ENCODE results near the gene SDSL. TPM values are rescaled to one million over a fixed set of nuclear protein-coding genes. Genes with fewer than 3 reads are reported as not detected.

SDSL gene
- total and polyA plus RNA-seq, 2 of the 13 experiments (the other 11 are each of a cell fraction or from before 2014, with no cell fraction given), result 1.2 to 1.7 TPM

DNA sequence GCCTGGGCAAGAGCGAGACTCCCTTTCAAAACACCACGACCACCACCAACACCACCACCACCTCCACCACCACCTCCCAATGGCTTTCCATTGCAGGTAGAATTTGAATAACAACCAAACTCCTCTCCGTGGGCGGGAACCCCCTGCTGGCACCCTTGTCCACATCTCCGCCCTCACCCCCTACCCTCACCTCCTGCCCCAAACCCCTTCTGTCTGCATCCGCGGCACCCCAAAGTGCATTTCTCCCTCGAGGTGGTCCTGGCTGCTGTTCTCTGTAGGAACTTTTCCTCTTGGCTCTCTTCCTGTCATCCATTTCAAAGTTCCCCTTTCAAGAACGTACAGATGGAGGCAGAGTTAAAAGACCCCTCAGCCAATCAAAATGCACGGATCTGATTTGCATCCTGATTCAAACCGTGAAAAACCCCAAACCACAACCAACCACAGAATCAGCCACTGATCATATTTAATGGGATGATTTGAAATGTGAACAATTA is 3.8 kb downstream of the SDSL start:
- no TSS peak for BruUV-seq (replicated peaks)
- Histone ChIP-seq H2AFZ (ENCODE audit: low read length) (no peak overlapping the region), H3K27ac (ENCODE audit: extremely low read length, insufficient read depth, low read length) (no peak overlapping the region), H3K4me1 (ENCODE audit: insufficient read depth, low read length) (peaks cover 21% of the 10 kb centered on the region), H3K9ac (ENCODE audit: insufficient read depth, low read depth, low read length) (no peak overlapping the region), H3K36me3 (replicated peaks in 1 of 2; ENCODE audit: control insufficient read depth in 1 of 2, insufficient read depth in 2 of 2, low read length in 2 of 2) (no peaks in the 10 kb centered on the region), H3K27me3 (ENCODE audit: control insufficient read depth in 1 of 2, insufficient read depth in 2 of 2, low read length in 2 of 2) (no peaks in the 10 kb centered on the region), H4K20me1 (ENCODE audit: insufficient read depth, low read length) (no peaks in the 10 kb centered on the region), H3K4me3 (replicated peaks in 1 of 3; ENCODE audit: insufficient read depth in 1 of 3, low read depth in 2 of 3, low read length in 3 of 3) (no peak overlapping the region), H3K4me2 (ENCODE audit: low read depth, low read length) (no peak overlapping the region), H3K79me2 (ENCODE audit: insufficient read depth, low read length) (no peaks in the 10 kb centered on the region), H3K9me3 (ENCODE audit: low read length) (no peaks in the 10 kb centered on the region)
- ChIA-PET CTCF (ENCODE audit: low intra/inter-chr PET ratio, low total read pairs) (interaction anchor here (1.8 to 2.0 kb wide), 2 partner anchors 113 to 229 kb away, joined by 6 to 18 read pairs; no protein-coding TSS in a partner anchor), POLR2A (interaction anchor here (0.5 to 0.6 kb wide), 2 partner anchors 91 to 205 kb away, joined by 3 to 4 read pairs; partner anchors contain the start of gene TPCN1)
- FAIRE-seq, result no peak
- in situ Hi-C loops (cut with HindIII; ENCODE audit: extremely low pct_ligation_motif_present, low pct_unique_long_range_greater_than_20kb) (loop anchor here (5.0 kb wide), 1 partner anchor 119 kb away; no protein-coding TSS in a partner anchor), intact Hi-C loops (cut with micrococcal nuclease; ENCODE audit: unreplicated experiment) (loop anchor here (1.0 to 10.0 kb wide), 3 partner anchors 114 to 231 kb away; partner anchors contain the start of gene TPCN1)
- DNase-seq (ENCODE audit: low spot score), result no peak
- no peak for ATAC-seq
- WGBS (ENCODE audit: low lambda C conversion rate), result 66% methylated on average over 11 of the region's 11 CpGs
- TF ChIP-seq NCOA2 (CRISPR knock-in tag; IDR thresholded peaks at IDR 0.05) (no peak), ZNF225 (CRISPR knock-in tag; IDR thresholded peaks at IDR 0.05) (no peak), ZNF10 (CRISPR knock-in tag; IDR thresholded peaks at IDR 0.05; ENCODE audit: borderline replicate concordance, low read depth) (no peak), FOXA3 (CRISPR knock-in tag; IDR thresholded peaks at IDR 0.05) (no peak), MLX (CRISPR knock-in tag; IDR thresholded peaks at IDR 0.05) (no peak), ZNF17 (CRISPR knock-in tag; IDR thresholded peaks at IDR 0.05) (no peak), SRY (CRISPR knock-in tag; IDR thresholded peaks at IDR 0.05) (no peak), HMGXB3 (CRISPR knock-in tag; IDR thresholded peaks at IDR 0.05; ENCODE audit: borderline replicate concordance) (no peak), ERF (CRISPR knock-in tag; IDR thresholded peaks at IDR 0.05) (no peak), DZIP1 (CRISPR knock-in tag; IDR thresholded peaks at IDR 0.05) (no peak), HOXA3 (CRISPR knock-in tag; IDR thresholded peaks at IDR 0.05) (no peak), ZNF7 (CRISPR knock-in tag; IDR thresholded peaks at IDR 0.05) (no peak), PTBP1 (IDR thresholded peaks at IDR 0.05; ENCODE audit: low read depth, low read length, poor library complexity, severe bottlenecking) (no peak), PRDM10 (CRISPR knock-in tag; IDR thresholded peaks at IDR 0.05; ENCODE audit: low read depth) (no peak)
